ENCODE measurements around the gene THSD4. TPM values are rescaled to one million over a fixed set of nuclear protein-coding genes. Genes with fewer than 3 reads are reported as not detected.

Gene THSD4
- total and polyA plus RNA-seq, 2 of the 8 experiments (the other 6 are each of a cell fraction or from before 2014, with no cell fraction given) = 2.5 to 6.2 TPM

DNA sequence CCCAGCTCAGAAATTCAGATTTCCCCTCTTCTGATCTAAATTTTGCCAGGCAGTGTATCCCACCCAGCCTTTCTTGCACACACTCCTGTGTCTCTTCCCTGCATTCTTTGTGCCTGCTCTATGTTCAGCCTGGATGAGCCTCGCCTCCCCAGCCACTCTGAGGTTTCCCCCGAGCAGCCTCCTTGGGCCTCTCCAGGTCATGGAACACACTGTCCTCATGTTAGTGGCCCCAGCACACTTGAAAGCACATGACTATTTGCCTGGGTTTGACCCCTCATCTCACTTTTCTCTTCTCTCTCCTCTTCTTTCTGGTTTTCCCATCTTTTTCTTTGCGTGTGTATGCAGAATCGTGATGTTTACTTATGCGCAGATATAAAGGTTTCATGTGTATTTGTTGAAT is 3.1 kb downstream of the THSD4 start:
- ChIA-PET CTCF (ENCODE audit: partially characterized antibody) (interaction anchor here (1.2 kb wide), 1 partner anchor 8 kb away, joined by 4 read pairs; no protein-coding TSS in a partner anchor), POLR2A (ENCODE audit: partially characterized antibody) (interaction anchor here (1.1 kb wide), 1 partner anchor 12 kb away, joined by 3 read pairs; no protein-coding TSS in a partner anchor)
- Histone ChIP-seq H3K4me2 (ENCODE audit: insufficient read depth in 1 of 2, low read depth in 2 of 2, low read length in 2 of 2) (no peak overlapping the region), H3K4me3 (ENCODE audit: extremely low read depth in 1 of 4, insufficient read depth in 2 of 4, low read depth in 3 of 4, low read length in 4 of 4) (no peak overlapping the region), H3K4ac (replicated peaks; ENCODE audit: insufficient read length, low read depth, low read length) (no peak overlapping the region), H3K23me2 (ENCODE audit: low read depth, low read length) (peaks cover 6% of the 10 kb centered on the region; the same call in 1 of the 2 replicates), H2BK20ac (ENCODE audit: low read length) (no peak overlapping the region), H3K18ac (ENCODE audit: extremely low read depth, low read length) (no peak overlapping the region), H4K91ac (replicated peaks; ENCODE audit: insufficient read length, low read length) (no peak overlapping the region), H3K79me2 (ENCODE audit: control insufficient read depth in 1 of 2, insufficient read depth in 2 of 2, low read length in 2 of 2) (peaks cover 0 to 3% of the 10 kb centered on the region in 2 experiments; a peak in 1 of 4 replicates), H2BK12ac (ENCODE audit: low read depth, low read length) (no peak overlapping the region), H4K8ac (ENCODE audit: extremely low read depth, insufficient read depth, low read length) (no peak overlapping the region), H3K4me1 (replicated peaks in 1 of 4; ENCODE audit: control insufficient read depth in 3 of 4, insufficient read depth in 4 of 4, low read length in 3 of 4) (peaks cover 4 to 13% (median 6%) of the 10 kb centered on the region in 4 experiments; a peak in 6 of 7 replicates), H3K9ac (replicated peaks in 1 of 4; ENCODE audit: extremely low read depth in 1 of 4, low read depth in 3 of 4, low read length in 3 of 4) (no peak overlapping the region), H3K9me3 (ENCODE audit: insufficient read depth in 2 of 2, low read depth in 1 of 2, low read length in 1 of 2) (no peaks in the 10 kb centered on the region), H4K20me1 (replicated peaks in 1 of 2; ENCODE audit: control insufficient read depth in 1 of 2, insufficient read depth in 2 of 2, low read length in 2 of 2) (no peaks in the 10 kb centered on the region), H3K79me1 (ENCODE audit: low read depth, low read length) (peaks cover 2% of the 10 kb centered on the region; the same call in 1 of the 2 replicates), H3K14ac (ENCODE audit: insufficient read length) (no peak overlapping the region), H2AFZ (ENCODE audit: low read length) (no peak overlapping the region), H3K56ac (replicated peaks; ENCODE audit: insufficient read length, low read depth, low read length) (no peak overlapping the region), H2BK15ac (ENCODE audit: low read length) (peak overlapping the region; percentile 88; the same call in 1 of the 2 replicates), H2BK5ac (ENCODE audit: low read depth, low read length) (no peak overlapping the region), H3K27me3 (replicated peaks in 1 of 4; ENCODE audit: control insufficient read depth in 3 of 4, extremely low read depth in 1 of 4, insufficient read depth in 3 of 4, low read length in 3 of 4) (peaks cover 0 to 16% (median 12%) of the 10 kb centered on the region in 4 experiments; a peak in 6 of 7 replicates), H2BK120ac (replicated peaks; ENCODE audit: low read depth, low read length) (no peak overlapping the region), H3K23ac (ENCODE audit: insufficient read length) (no peak overlapping the region), H3K36me3 (ENCODE audit: control insufficient read depth in 2 of 4, insufficient read depth in 4 of 4, low read length in 3 of 4) (no peaks in the 10 kb centered on the region), H4K5ac (ENCODE audit: insufficient read length, low read depth, low read length) (no peak overlapping the region), H2AK5ac (ENCODE audit: low read depth, low read length) (no peak overlapping the region), H3K27ac (ENCODE audit: low read depth, low read length) (no peak overlapping the region)
- 0 out of 2 replicates have a peak, but pooled peaks have one; percentile 13 for TF ChIP-seq SUZ12 (IDR thresholded peaks at IDR 0.05; ENCODE audit: low read length)
- TF ChIP-seq SAP30 (IDR thresholded peaks at IDR 0.05; ENCODE audit: insufficient read depth, insufficient replicate concordance, low read length) = no peak
- FAIRE-seq (no peak), DNase-seq (ENCODE audit: low read depth in 1 of 2, low spot score in 2 of 2) (no peak)
- WGBS, 2 experiments (ENCODE audit: extremely low coverage in 1 of 2, insufficient coverage in 1 of 2, insufficient read length in 1 of 2, insufficient replicate concordance in 2 of 2, low coverage in 1 of 2, low lambda C conversion rate in 2 of 2, missing lambda C conversion rate in 1 of 2) = 81% methylated on average over 5 of the region's 5 CpGs; no CpG with 5 or more reads in 1 of the 2 experiments

Measured in H1 (cell line).